HT-29 (cell line): ENCODE measurements around the gene MARCHF10. TPM values are rescaled to one million over a fixed set of nuclear protein-coding genes. Genes with fewer than 3 reads are reported as not detected.

ENCODE experiments used
- DNase-seq: peaks from one replicate; pipeline ENCODE4 v3.0.0-alpha.2; 2015; ENCODE audit warnings: low spot score
- total RNA-seq: library from RNA; depleted of rRNA; stranded (reverse); fragments of >200 nt; shearing (Covaris generic); gene quantifications from 2 replicates; pipeline ENCODE4 v1.2.3, GENCODE V29; 2014

Gene MARCHF10
- total RNA-seq, 1 experiment from 2014 or later: not detected

- DNase-seq: no peak
Observed at GRCh38 chr17:62751060-62751691, 56.9 kb downstream of the MARCHF10 start.

DNA sequence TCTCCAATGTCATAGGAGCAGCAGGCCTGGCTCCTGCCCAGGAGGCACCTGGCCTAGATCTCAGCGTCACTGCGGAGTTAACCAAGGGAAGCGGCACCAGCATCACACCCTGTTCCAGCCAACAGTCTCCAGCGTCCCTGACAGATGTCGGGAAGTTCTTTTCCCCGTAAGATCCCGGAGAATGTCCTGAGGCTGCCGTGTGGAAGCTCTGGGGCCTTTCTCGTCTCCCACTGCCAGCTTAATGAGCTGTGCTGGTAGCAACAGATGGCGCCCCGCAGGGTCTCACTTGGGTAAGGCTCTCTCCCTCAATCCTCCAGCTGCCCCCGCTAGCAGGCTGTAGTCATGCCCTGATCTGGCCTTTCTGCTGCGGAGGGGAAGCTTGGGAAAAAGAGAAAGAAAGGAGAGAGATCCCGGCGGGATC, 57.5 kb downstream of the MARCHF10 start:
- DNase-seq: no peak

DNA sequence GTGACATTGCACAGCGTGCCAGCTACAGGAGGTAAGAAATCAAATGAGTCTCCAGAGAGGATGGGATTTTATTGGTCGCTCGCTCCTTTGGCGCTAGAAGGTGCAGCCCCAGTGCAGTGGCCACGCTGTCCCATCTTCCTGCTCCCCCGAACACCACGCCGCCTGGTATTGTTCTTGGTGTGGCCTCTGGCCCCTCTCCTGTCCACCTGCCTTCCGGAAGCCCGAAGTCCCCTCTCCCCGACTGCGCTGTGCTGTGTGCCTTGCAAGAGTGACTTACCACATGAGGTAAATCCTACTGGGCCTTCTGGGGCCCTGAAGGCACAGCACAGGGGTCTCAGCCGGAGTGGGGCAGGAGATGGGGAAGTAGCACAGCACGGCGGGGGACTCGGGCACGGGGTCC, 58.2 kb downstream of the MARCHF10 start:
- DNase-seq: no peak

GRCh38 chr17:62746941-62747340, 61.2 kb downstream of the MARCHF10 start:
- DNase-seq: no peak

GRCh38 chr17:62745806-62746205, 62.3 kb downstream of the MARCHF10 start:
- no peak for DNase-seq

GRCh38 chr17:62744259-62744658, 63.9 kb downstream of the MARCHF10 start:
- no peak for DNase-seq

- no peak for DNase-seq
Observed at GRCh38 chr17:62741290-62741689, 66.8 kb downstream of the MARCHF10 start.

- DNase-seq: no peak
Observed at GRCh38 chr17:62739645-62740388, 68.3 kb downstream of the MARCHF10 start.

DNA sequence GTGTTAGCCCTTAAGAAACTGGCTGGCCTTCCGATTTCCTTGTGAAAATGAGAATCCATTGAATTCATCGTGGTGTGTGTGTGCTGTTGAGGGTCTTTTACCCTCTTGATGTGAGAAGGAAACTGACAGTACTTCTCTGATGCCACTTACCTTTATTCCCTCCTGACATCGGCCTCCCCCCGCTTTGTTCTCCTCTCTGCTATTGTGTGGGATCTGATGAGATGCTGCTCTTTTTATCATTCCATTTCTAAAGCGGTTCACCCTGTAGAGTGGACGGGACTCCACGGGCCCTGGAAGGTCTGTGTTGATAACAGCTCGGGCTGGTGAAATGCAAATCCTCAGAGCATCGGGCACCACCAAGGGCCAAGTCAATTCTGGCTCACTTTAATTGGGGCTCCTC, 69.8 kb downstream of the MARCHF10 start:
- DNase-seq: no peak

DNA sequence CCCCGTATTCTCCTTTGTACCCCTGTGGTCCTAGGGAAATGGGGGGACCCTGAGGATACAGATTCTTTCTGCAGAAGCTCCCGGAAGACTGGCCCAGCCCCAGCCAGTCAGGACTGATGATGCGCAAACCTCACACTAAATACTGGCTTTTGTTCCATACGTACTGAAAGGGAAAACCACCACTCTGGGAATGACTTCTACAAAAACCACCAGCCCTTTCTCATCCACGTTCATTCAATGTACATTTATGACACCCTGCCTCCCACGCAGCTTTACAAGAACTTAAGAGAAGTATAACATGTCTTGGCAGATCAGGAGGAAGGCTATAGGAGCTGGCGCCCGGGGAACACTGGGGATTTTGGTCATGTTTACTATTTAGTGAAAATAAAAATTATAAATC, 70.6 kb downstream of the MARCHF10 start:
- DNase-seq: no peak

- DNase-seq: no peak
Observed at GRCh38 chr17:62735044-62735651, 73.0 kb downstream of the MARCHF10 start.

- no peak for DNase-seq
Observed at GRCh38 chr17:62732125-62732524, 76.0 kb downstream of the MARCHF10 start.

GRCh38 chr17:62727916-62728672, 80.0 kb downstream of the MARCHF10 start:
- DNase-seq: no peak

DNA sequence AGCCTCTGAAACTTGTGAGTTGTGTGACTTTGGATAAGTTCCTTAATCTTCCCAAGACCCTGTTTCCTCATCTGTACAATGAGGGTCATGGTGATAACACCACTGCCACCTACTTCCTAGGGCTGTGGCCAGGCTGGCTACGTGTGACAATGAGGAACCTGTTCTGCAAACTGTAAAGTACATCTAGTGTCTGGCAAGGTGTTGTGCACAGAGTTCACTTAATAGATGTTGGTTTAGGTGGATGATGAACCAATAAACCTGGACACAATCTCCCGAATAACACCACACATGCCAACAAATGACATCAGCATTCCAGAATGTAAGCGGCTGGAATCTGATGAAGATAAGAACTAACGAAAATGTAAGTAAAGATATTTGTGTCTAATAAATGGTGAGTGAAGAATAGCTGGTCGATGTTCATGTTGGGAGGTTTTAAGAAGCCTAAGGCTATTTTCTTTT, 82.3 kb downstream of the MARCHF10 start:
- peak; percentile 42 for DNase-seq

DNA sequence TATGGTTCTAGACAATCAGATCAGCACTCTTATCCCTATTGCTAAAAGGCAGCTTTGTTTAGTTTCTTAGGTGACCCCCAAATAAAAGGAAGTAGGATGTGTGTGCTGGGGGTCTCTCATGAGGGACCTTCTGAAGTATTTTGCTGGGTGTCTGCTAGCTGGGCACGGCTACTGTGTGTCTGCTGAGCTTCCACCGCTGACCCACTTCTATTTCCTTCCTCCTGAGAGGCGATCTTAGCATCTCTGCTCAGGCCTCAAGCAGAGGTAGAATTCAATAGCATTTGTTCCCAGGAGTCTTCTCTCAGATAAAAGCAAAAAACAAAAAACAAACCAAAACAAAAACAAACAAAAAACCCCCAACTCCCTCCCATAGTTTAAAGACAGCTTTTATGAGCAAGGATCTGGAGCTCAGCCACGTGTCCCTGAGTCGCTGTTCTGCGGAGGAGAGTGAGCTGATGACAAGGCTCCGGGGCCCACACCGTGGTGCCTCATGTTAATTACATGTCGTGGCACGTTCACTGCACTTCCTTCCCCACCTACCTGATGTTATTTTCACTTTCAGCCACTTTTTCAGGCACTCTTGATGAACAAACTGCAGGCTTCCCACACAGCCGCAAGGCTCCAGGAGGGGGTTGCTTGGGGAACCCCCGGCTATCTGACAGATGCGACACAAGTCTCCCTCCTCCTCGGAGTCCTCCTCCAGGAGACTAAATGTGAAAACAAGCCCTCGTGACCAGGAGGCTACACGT, 83.5 kb downstream of the MARCHF10 start:
- DNase-seq: no peak

GRCh38 chr17:62723842-62724241, 84.3 kb downstream of the MARCHF10 start:
- DNase-seq: no peak

DNA sequence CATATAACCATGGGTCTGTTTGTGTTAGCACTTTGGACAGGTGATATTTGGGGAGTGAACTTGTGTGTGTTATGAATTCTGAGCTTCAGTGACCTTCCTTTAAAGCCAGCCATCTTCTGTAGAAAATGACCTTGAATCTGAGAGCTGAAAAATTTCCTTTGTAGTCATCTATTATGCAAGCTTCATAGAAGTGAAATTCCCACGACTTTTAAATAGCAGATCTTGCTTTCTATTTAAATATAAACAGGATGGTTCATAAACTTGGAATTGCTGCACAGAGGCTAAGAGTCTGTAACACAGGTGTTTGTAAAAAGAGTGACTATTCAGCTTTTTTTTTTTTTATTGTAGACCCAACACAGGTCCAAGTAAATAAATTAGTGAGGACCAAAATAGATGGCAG, 85.5 kb downstream of the MARCHF10 start:
- DNase-seq: no peak

- peak; percentile 24 for DNase-seq
Observed at GRCh38 chr17:62720126-62720850, 87.8 kb downstream of the MARCHF10 start.

DNA sequence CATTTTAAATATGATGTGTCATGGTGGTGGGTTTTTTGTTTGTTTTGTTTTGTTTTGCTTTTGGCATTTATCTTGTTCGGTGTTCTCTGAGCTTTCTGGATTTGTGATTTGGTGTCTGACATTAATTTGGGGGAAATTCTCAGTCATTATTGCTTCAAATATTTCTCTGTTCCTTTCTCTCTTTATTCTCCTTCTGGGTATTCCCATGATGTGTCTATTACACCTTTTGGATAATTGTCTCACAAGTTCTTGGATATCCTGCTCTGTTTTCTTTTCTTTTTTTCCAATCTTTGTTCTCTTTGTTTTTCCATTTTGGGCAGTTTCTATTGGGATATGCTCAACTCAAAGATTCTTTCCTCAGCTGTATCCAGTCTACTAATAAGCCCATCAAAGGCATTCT, 88.5 kb downstream of the MARCHF10 start:
- no peak for DNase-seq

- no peak for DNase-seq
Observed at GRCh38 chr17:62718429-62718828, 89.7 kb downstream of the MARCHF10 start.

DNA sequence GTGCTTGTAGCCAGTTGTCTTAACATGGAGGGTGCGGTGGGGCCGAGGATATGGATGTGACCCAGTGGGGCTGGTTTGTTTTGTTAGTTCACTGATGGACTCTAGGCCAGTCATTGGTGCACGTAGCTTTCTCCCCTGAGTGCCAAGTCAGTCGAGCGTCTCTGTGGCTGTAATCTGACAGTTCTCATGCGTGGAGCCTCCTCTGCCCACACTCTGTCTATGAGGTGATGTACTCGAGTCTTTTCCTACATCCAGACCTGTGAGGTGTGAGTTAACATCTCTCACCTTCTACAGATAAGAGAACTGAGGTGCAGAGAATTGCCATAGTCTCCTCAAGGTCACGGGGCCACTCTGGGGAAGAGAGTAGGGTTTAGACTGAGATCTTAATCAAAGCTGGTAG, 90.2 kb downstream of the MARCHF10 start:
- DNase-seq: no peak
